Measurements from ENCODE around the gene WWOX. TPM values are rescaled to one million over a fixed set of nuclear protein-coding genes. Genes with fewer than 3 reads are reported as not detected.

The WWOX gene
- total RNA-seq, 3 donors from 2014 or later (not counting 1 experiment from before 2014, with no cell fraction given): 21.0 to 29.8 (median 27.0) TPM

GRCh38 chr16:79083508-79084299, 984.2 kb downstream of the WWOX start:
- no peaks in the 10 kb centered on the region for H3K36me3 Mint-ChIP-seq
- H3K4me3 ChIP-seq (ENCODE audit: low read length): no peak overlapping the region
- no peak overlapping the region for H3K27ac Mint-ChIP-seq
- WGBS (ENCODE audit: insufficient coverage): 70% methylated on average over 17 of the region's 18 CpGs
- H3K4me3 Mint-ChIP-seq: no peak overlapping the region
- peaks cover 13% of the 10 kb centered on the region for H3K4me1 ChIP-seq (ENCODE audit: control insufficient read depth, insufficient read depth, low read length)
- no peak overlapping the region for H3K27ac ChIP-seq (ENCODE audit: low read length)
- H3K27me3 Mint-ChIP-seq (ENCODE audit: low read depth in 2 of 2): no peaks in the 10 kb centered on the region
- H3K9me3 Mint-ChIP-seq: no peaks in the 10 kb centered on the region
- TF ChIP-seq CTCF (IDR thresholded peaks at IDR 0.05): no peak
- no peaks in the 10 kb centered on the region for H3K36me3 ChIP-seq (ENCODE audit: control insufficient read depth, insufficient read depth, low read length)
- H3K9me3 ChIP-seq (ENCODE audit: control insufficient read depth, insufficient read depth, low read length): no peaks in the 10 kb centered on the region
- H3K4me1 Mint-ChIP-seq: peaks cover 41 to 61% of the 10 kb centered on the region in 2 donors
- ATAC-seq (no peak), DNase-seq (no peak)
- no peaks in the 10 kb centered on the region for H3K27me3 ChIP-seq (ENCODE audit: control insufficient read depth, insufficient read depth, low read length)
- intact Hi-C loops (cut with micrococcal nuclease): no loop called here

GRCh38 chr16:79088971-79089370, 989.5 kb downstream of the WWOX start:
- DNase-seq (no peak), ATAC-seq (no peak)
- no peak for TF ChIP-seq CTCF (IDR thresholded peaks at IDR 0.05)
- Mint-ChIP-seq H3K4me1 (peaks cover 71 to 86% of the 10 kb centered on the region in 2 donors), H3K27ac (peak overlapping the region; percentile 81 to 87), H3K27me3 (ENCODE audit: low read depth in 2 of 2) (no peaks in the 10 kb centered on the region), H3K9me3 (no peaks in the 10 kb centered on the region), H3K4me3 (peak overlapping the region; percentile 45), H3K36me3 (no peaks in the 10 kb centered on the region)
- H3K4me1 ChIP-seq (ENCODE audit: control insufficient read depth, insufficient read depth, low read length): peaks cover 62% of the 10 kb centered on the region
- intact Hi-C loops (cut with micrococcal nuclease): no loop called here
- no peak overlapping the region for H3K27ac ChIP-seq (ENCODE audit: low read length)
- WGBS (ENCODE audit: insufficient coverage): 84% methylated on average over 6 of the region's 6 CpGs
- H3K9me3 ChIP-seq (ENCODE audit: control insufficient read depth, insufficient read depth, low read length): no peaks in the 10 kb centered on the region
- H3K36me3 ChIP-seq (ENCODE audit: control insufficient read depth, insufficient read depth, low read length): no peaks in the 10 kb centered on the region
- no peak overlapping the region for H3K4me3 ChIP-seq (ENCODE audit: low read length)
- H3K27me3 ChIP-seq (ENCODE audit: control insufficient read depth, insufficient read depth, low read length): no peaks in the 10 kb centered on the region

- Mint-ChIP-seq H3K27ac (peak overlapping the region; percentile 81 to 87), H3K4me3 (peak overlapping the region; percentile 88), H3K27me3 (ENCODE audit: low read depth in 2 of 2) (no peaks in the 10 kb centered on the region), H3K9me3 (no peaks in the 10 kb centered on the region), H3K4me1 (peaks cover 72 to 85% of the 10 kb centered on the region in 2 donors), H3K36me3 (no peaks in the 10 kb centered on the region)
- WGBS (ENCODE audit: insufficient coverage): under 1% methylated on average over 10 of the region's 10 CpGs
- Histone ChIP-seq H3K9me3 (ENCODE audit: control insufficient read depth, insufficient read depth, low read length) (no peaks in the 10 kb centered on the region), H3K27me3 (ENCODE audit: control insufficient read depth, insufficient read depth, low read length) (no peaks in the 10 kb centered on the region), H3K27ac (ENCODE audit: low read length) (peak overlapping the region; percentile 2), H3K4me1 (ENCODE audit: control insufficient read depth, insufficient read depth, low read length) (peaks cover 60% of the 10 kb centered on the region), H3K36me3 (ENCODE audit: control insufficient read depth, insufficient read depth, low read length) (no peaks in the 10 kb centered on the region), H3K4me3 (ENCODE audit: low read length) (peak overlapping the region; percentile 0)
- intact Hi-C loops (cut with micrococcal nuclease): loop anchor here (1.0 to 5.0 kb wide), 2 partner anchors 87 to 510 kb away; partner anchors contain the start of gene MAF
- no peak for TF ChIP-seq CTCF (IDR thresholded peaks at IDR 0.05)
- ATAC-seq: peak; percentile 42 to 64 (median 53)
- DNase-seq: peak; percentile 40 to 70
Measured at GRCh38 chr16:79089735-79090284, 990.4 kb downstream of the WWOX start.

Measured in natural killer cell (primary cell).